Subcutaneous adipose tissue (tissue), 4 donors: Measurements from ENCODE around the gene MYO3B. TPM values are rescaled to one million over a fixed set of nuclear protein-coding genes. Genes with fewer than 3 reads are reported as not detected.

Source experiments
- CTCF ChIP-seq: fragments of 450-650 bp; IDR thresholded peaks from one replicate; pipeline ENCODE4 v1.5.1; 2016; ENCODE audit warnings: low read depth, mild to moderate bottlenecking, control low read depth, antibody characterized with exemption, moderate library complexity
- total RNA-seq, 4 donors: library from RNA; depleted of rRNA; stranded (reverse); fragments of >200 nt; gene quantifications; one replicate each; pipeline ENCODE4 v1.1.0, GENCODE V29; 2016

Gene MYO3B
- total RNA-seq, 4 donors from 2014 or later, result 0.17 TPM; not detected in 3

- no peak for TF ChIP-seq CTCF
These were observed 216.9 kb downstream of the MYO3B start for GRCh38 chr2:170394641-170395387.

- no peak for TF ChIP-seq CTCF
These were observed 219.0 kb downstream of the MYO3B start for GRCh38 chr2:170396799-170397459.

- no peak for TF ChIP-seq CTCF
These were observed 223.2 kb downstream of the MYO3B start for GRCh38 chr2:170401187-170401586.

GRCh38 chr2:170404846-170405245 is 226.9 kb downstream of the MYO3B start:
- TF ChIP-seq CTCF, result no peak

- TF ChIP-seq CTCF, result no peak
These were observed 227.4 kb downstream of the MYO3B start for GRCh38 chr2:170405326-170405725.

GRCh38 chr2:170408461-170409163 is 230.7 kb downstream of the MYO3B start:
- no peak for TF ChIP-seq CTCF

- TF ChIP-seq CTCF, result no peak
These were observed 231.2 kb downstream of the MYO3B start for GRCh38 chr2:170409164-170409535.
